ENCODE results near the gene SERPINB6.

SERPINB6 gene

GRCh38 chr6:2940851-2941250 lies 30.5 kb downstream of the SERPINB6 start:
- DNase-seq (ENCODE audit: insufficient read length, low spot score) (no peak), FAIRE-seq (no peak)
- no peak for TF ChIP-seq CTCF (IDR thresholded peaks at IDR 0.05; ENCODE audit: insufficient read depth, missing control alignments)

GRCh38 chr6:2940010-2940850 lies 31.1 kb downstream of the SERPINB6 start:
- FAIRE-seq (no peak), DNase-seq (ENCODE audit: insufficient read length, low spot score) (no peak)
- no peak for TF ChIP-seq CTCF (IDR thresholded peaks at IDR 0.05; ENCODE audit: insufficient read depth, missing control alignments)

GRCh38 chr6:2939315-2940009 lies 31.9 kb downstream of the SERPINB6 start:
- no peak for FAIRE-seq
- DNase-seq (ENCODE audit: insufficient read length, low spot score), result no peak
- no peak for TF ChIP-seq CTCF (IDR thresholded peaks at IDR 0.05; ENCODE audit: insufficient read depth, missing control alignments)

- no peak for TF ChIP-seq CTCF (IDR thresholded peaks at IDR 0.05; ENCODE audit: insufficient read depth, missing control alignments)
- FAIRE-seq (no peak), DNase-seq (ENCODE audit: insufficient read length, low spot score) (peak; percentile 38)
Observed at GRCh38 chr6:2938632-2939083, 32.7 kb downstream of the SERPINB6 start.

GRCh38 chr6:2938004-2938631 lies 33.2 kb downstream of the SERPINB6 start:
- TF ChIP-seq CTCF (IDR thresholded peaks at IDR 0.05; ENCODE audit: insufficient read depth, missing control alignments), result no peak
- DNase-seq (ENCODE audit: insufficient read length, low spot score), result no peak
- no peak for FAIRE-seq

GRCh38 chr6:2937627-2938003 lies 33.8 kb downstream of the SERPINB6 start:
- DNase-seq (ENCODE audit: insufficient read length, low spot score) (no peak), FAIRE-seq (no peak)
- TF ChIP-seq CTCF (IDR thresholded peaks at IDR 0.05; ENCODE audit: insufficient read depth, missing control alignments), result no peak

All from D721Med (cell line).